OCI-LY7 (cell line): ENCODE results near the gene RSPRY1.

Source experiments
- EZH2phosphoT487 ChIP-seq: fragments of 200-600 bp; sonication (generic); IDR thresholded peaks from 2 replicates; pipeline ENCODE4 v1.6.1; 2018; ENCODE audit warnings: low read depth, borderline replicate concordance, mild to moderate bottlenecking, mixed run types, antibody characterized with exemption, low read length, moderate library complexity, mixed read lengths
- TF ChIP-seq, protein P1 (sequence below): fragments of 200-600 bp; sonication (generic); conservative IDR thresholded peaks from 2 replicates; pipeline ENCODE4 v1.5.1; 2014; ENCODE audit warnings: mild to moderate bottlenecking, antibody characterized with exemption, low read length, moderate library complexity, mixed read lengths

DNA sequence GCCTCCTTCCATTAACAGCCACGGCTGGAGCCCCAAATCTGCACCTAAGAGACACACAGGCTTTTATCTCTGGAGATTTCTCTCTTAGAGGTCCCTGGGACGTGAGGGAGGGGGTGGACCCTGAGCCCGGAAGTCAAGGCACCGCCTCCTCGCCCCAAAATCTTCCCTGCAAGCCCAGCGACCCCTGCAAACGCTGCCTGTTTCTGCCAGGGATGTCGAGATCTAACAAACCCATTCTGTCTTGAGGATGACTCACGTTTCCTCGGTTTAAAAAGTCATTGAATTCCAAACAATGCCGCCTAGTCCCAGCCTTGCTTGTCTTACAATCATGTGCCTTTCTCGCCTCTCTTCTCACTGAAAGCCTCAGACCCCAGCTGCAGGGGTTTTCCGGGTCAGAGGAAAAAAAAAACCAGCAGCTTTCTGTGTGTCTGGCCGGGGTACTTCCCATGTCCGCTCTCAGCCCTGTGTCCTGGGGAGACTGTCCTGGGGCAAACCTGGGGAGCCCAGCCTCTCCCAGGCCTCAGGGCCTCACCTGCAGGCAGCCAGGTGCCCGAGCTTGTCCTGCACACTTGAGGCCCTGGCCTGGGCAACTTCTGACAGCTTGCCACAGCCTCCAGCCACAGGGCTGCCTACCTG is 74.3 kb downstream of the RSPRY1 start:
- TF ChIP-seq, protein P1, sequence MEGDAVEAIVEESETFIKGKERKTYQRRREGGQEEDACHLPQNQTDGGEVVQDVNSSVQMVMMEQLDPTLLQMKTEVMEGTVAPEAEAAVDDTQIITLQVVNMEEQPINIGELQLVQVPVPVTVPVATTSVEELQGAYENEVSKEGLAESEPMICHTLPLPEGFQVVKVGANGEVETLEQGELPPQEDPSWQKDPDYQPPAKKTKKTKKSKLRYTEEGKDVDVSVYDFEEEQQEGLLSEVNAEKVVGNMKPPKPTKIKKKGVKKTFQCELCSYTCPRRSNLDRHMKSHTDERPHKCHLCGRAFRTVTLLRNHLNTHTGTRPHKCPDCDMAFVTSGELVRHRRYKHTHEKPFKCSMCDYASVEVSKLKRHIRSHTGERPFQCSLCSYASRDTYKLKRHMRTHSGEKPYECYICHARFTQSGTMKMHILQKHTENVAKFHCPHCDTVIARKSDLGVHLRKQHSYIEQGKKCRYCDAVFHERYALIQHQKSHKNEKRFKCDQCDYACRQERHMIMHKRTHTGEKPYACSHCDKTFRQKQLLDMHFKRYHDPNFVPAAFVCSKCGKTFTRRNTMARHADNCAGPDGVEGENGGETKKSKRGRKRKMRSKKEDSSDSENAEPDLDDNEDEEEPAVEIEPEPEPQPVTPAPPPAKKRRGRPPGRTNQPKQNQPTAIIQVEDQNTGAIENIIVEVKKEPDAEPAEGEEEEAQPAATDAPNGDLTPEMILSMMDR = no peak
- TF ChIP-seq EZH2phosphoT487 = no peak
